Activated CD4-positive, alpha-beta T cell treated with anti-CD3 and anti-CD28 coated beads, Interleukin-2, amount 10 ng/mL, durations not matched to agents 7 days and 5 days (primary cell): ENCODE results near the gene AHNAK2. TPM values are rescaled to one million over a fixed set of nuclear protein-coding genes. Genes with fewer than 3 reads are reported as not detected.
A peak's percentile ranks its signal among the peaks of the same experiment; 100 is the strongest.

Source experiments
- CTCF ChIA-PET: fragments of 350-600 bp; sonication (Branson Sonifier 250); formaldehyde crosslinking; loops from one replicate; lab custom pipeline; 2021; ENCODE audit warnings: antibody characterized with exemption; lab: Charles Lee
- POLR2A ChIA-PET: fragments of 350-600 bp; sonication (Branson Sonifier 250); formaldehyde crosslinking; loops from one replicate; lab custom pipeline; 2021; ENCODE audit warnings: antibody characterized with exemption; lab: Charles Lee
- DNase-seq: peaks from one replicate; pipeline ENCODE4 v3.0.0-alpha.2; 2020
- H3K27ac Mint-ChIP-seq: one replicate; pipeline ENCODE4 v1.8.0; 2021; ENCODE audit warnings: mild to moderate bottlenecking, moderate library complexity, mixed read lengths
- H3K27me3 Mint-ChIP-seq: one replicate; pipeline ENCODE4 v1.8.0; 2021; ENCODE audit warnings: mixed read lengths
- H3K36me3 Mint-ChIP-seq: one replicate; pipeline ENCODE4 v1.8.0; 2021; ENCODE audit warnings: low read depth, mixed read lengths
- H3K4me1 Mint-ChIP-seq: one replicate; pipeline ENCODE4 v1.8.0; 2021; ENCODE audit warnings: mixed read lengths
- H3K4me3 Mint-ChIP-seq: one replicate; pipeline ENCODE4 v1.8.0; 2021; ENCODE audit warnings: mild to moderate bottlenecking, moderate library complexity, mixed read lengths
- H3K9me3 Mint-ChIP-seq: one replicate; pipeline ENCODE4 v1.8.0; 2021; ENCODE audit warnings: mixed read lengths
- total RNA-seq, 2 experiments: library from RNA; stranded (reverse); gene quantifications; one replicate each; pipeline ENCODE4 v1.2.3, GENCODE V29; 2021

Gene AHNAK2
- total RNA-seq, 2 experiments from 2014 or later, result not detected

DNA sequence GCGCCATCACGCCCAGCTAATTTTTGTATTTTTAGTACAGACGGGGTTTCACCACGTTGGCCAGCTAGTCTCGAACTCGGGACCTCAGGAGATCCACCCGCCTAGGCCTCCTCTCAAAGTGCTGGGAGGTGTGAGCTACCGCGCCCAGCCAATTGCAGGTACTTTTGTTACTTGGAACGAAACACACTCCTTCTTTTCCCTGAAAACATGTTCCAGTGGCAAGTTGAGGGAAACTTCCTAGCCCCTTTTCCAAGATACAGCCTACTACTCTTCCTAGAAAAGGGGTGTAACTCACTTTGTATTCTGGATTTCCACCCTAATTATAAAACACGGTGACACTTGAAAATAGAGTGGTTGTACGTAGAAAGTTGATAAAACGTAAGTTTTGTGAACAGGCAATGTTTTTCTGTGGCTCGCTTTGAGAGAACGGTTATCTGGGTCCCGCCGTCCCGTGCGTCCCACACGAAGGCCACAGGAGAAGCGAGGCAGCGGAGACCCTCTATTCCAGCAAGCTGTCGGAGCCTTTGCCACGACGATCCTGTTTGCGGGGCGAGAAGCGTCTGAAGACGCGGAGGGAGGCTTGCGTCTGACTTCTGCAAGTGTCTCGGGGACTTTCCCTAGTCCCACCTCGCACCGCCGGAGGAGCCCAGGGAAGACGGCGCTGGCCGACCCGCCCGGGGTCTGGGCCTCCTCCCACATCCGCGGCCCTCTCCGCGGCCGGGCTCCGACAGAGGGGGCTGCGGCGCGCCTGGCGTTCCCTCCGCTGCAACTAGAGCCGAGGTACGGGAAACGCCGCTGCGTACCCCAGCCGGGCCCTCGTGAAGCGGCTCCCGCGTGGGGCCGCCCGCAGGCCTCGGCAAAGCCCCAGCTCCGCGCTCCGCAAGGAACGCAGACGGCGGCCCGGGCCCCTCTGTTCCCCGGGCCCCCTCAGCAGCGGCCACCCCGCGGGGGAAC, 42.0 kb upstream of the AHNAK2 start:
- Mint-ChIP-seq H3K36me3 (peaks cover 43% of the 10 kb centered on the region), H3K27me3 (no peaks in the 10 kb centered on the region), H3K27ac (peak overlapping the region; percentile 94), H3K9me3 (no peaks in the 10 kb centered on the region), H3K4me3 (peak overlapping the region; percentile 94), H3K4me1 (peaks cover 71% of the 10 kb centered on the region)
- CTCF ChIA-PET, result interaction anchor here (0.9 to 4.5 kb wide), 6 partner anchors 9 to 35 kb away, joined by 3 to 26 read pairs (median 4); partner anchors contain the start of gene CLBA1
- peak; percentile 57 for DNase-seq
- POLR2A ChIA-PET, result interaction anchor here (0.6 kb wide), 1 partner anchor 230 kb away, joined by 3 read pairs; no protein-coding TSS in a partner anchor

DNA sequence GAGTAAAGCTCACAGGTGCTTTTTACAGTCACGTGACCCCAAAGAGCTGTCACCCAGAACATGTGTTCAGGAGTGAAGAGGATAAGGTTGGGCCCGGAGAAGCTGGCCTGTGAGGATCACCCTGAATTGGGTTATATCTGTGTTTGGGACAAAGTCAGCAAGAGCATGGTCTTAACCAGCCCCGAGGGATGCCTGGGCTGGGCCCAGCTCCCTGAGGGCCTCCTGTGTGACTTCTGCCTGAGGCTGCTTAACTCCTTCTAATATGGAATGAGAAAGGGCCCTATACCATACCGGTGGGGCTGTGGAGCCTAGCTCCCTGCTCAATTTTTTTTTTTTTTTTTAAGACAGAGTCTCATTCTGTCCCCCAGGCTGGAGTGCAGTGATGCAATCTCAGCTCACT, 40.2 kb upstream of the AHNAK2 start:
- no peak for DNase-seq
- no peak overlapping the region for H3K27ac Mint-ChIP-seq
- peak overlapping the region; percentile 94 for H3K4me3 Mint-ChIP-seq
- H3K4me1 Mint-ChIP-seq, result peaks cover 75% of the 10 kb centered on the region
- no peaks in the 10 kb centered on the region for H3K9me3 Mint-ChIP-seq
- POLR2A ChIA-PET, result no interaction called here
- H3K27me3 Mint-ChIP-seq, result no peaks in the 10 kb centered on the region
- CTCF ChIA-PET, result interaction anchor here (1.0 to 4.5 kb wide), 4 partner anchors 9 to 270 kb away, joined by 3 to 26 read pairs (median 12); no protein-coding TSS in a partner anchor
- H3K36me3 Mint-ChIP-seq, result peaks cover 45% of the 10 kb centered on the region

DNA sequence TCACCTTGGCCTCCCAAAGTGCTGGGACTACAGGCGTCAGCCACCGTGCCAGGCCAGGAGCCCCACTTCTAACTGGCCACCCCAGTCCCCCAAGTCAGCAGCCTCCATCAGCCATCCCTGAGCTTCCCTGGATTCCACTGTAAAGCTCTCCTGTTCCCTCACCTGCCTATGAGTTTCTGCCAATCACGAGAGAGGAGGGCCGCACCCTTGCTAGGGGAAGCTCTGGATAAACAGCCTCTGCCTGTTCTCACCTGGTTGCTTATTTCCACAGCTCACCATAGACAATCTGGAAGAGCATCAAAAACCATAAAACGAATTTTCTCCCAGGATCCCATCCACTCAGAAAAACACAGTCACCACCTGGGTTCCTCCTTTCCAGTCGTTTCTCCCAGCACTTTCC, 37.7 kb upstream of the AHNAK2 start:
- no peak overlapping the region for H3K4me3 Mint-ChIP-seq
- no peak for DNase-seq
- CTCF ChIA-PET, result interaction anchor here (1.2 to 2.6 kb wide), 5 partner anchors 10 to 75 kb away, joined by 4 to 10 read pairs (median 4); no protein-coding TSS in a partner anchor
- H3K27me3 Mint-ChIP-seq, result no peaks in the 10 kb centered on the region
- peaks cover 66% of the 10 kb centered on the region for H3K4me1 Mint-ChIP-seq
- POLR2A ChIA-PET, result interaction anchor here (0.6 kb wide), 2 partner anchors 23 to 30 kb away, joined by 3 to 4 read pairs; partner anchors contain the start of gene CLBA1
- H3K36me3 Mint-ChIP-seq, result peaks cover 52% of the 10 kb centered on the region
- H3K9me3 Mint-ChIP-seq, result no peaks in the 10 kb centered on the region
- H3K27ac Mint-ChIP-seq, result peak overlapping the region; percentile 74

DNA sequence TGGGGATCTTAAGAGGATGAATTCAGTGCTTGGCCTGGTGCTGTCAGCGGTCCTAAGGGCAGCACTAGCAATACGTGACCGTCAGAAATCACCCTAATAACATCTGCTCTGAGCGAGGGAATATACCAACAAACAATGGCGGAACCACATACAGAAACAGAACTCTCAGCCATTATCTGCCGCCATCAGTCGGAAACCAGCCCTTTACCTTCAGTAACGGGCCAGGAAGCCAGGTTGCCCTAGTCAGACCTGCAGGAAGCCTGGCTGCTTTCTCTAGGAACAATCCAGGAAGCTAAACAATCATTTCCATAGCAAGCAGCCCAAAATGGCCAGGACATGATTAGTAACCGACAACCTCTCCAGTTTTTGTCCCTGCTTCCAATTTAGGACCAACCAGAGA, 37.1 kb upstream of the AHNAK2 start:
- Mint-ChIP-seq H3K4me3 (peak overlapping the region; percentile 4), H3K9me3 (no peaks in the 10 kb centered on the region), H3K27me3 (no peaks in the 10 kb centered on the region), H3K4me1 (peaks cover 66% of the 10 kb centered on the region), H3K27ac (peak overlapping the region; percentile 74), H3K36me3 (peaks cover 56% of the 10 kb centered on the region)
- DNase-seq, result no peak
- ChIA-PET POLR2A (interaction anchor here (0.6 kb wide), 1 partner anchor 29 kb away, joined by 4 read pairs; the partner anchor contains the start of gene CLBA1), CTCF (interaction anchor here (1.5 to 2.6 kb wide), 4 partner anchors 19 to 75 kb away, joined by 4 to 10 read pairs (median 4); no protein-coding TSS in a partner anchor)

DNA sequence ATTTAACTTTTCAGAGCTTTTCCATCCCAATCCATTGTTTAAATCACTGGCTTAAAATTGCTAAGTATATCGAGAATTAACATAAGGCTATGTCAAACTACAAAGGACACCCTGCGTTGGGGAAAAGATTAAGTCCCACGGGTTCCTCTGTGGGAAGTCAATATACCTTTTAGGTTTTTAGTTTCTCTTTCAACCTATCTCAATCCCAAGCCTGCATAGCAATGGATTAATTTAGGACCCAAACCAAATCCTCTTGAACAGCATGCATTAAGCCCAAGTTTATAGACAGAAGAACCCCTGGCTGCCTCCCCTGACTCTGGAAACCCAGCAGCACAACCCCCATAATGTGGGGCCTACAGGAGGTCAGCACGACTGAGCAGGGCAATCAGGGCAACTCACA, 36.5 kb upstream of the AHNAK2 start:
- DNase-seq, result no peak
- Mint-ChIP-seq H3K27me3 (no peaks in the 10 kb centered on the region), H3K4me1 (peaks cover 65% of the 10 kb centered on the region), H3K27ac (peak overlapping the region; percentile 74), H3K4me3 (no peak overlapping the region), H3K36me3 (peaks cover 56% of the 10 kb centered on the region), H3K9me3 (no peaks in the 10 kb centered on the region)
- ChIA-PET POLR2A (no interaction called here), CTCF (interaction anchor here (1.2 to 1.9 kb wide), 2 partner anchors 15 to 21 kb away, joined by 3 to 5 read pairs; no protein-coding TSS in a partner anchor)

DNA sequence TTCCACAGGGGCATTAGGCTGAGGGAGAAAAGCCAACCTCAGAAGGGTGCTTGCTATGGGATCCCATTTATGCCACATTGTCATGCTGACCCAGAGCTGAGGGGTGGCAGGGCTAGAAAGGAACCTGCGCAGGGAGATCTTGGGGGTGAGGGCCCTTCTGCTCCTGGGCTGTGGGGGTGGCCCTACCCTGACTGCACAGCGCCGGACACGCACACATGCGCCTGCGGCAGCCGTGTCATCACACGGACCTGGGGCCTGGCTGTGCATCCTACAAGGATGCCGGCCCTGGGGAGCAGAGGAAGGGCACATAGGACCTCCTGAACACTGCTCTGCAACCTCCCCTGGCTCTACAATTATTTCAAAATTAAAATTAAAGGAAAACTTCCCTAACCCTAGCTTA, 35.9 kb upstream of the AHNAK2 start:
- no peaks in the 10 kb centered on the region for H3K9me3 Mint-ChIP-seq
- H3K4me3 Mint-ChIP-seq, result no peak overlapping the region
- DNase-seq, result no peak
- no peaks in the 10 kb centered on the region for H3K27me3 Mint-ChIP-seq
- POLR2A ChIA-PET, result no interaction called here
- peak overlapping the region; percentile 74 for H3K27ac Mint-ChIP-seq
- H3K4me1 Mint-ChIP-seq, result peaks cover 60% of the 10 kb centered on the region
- peaks cover 54% of the 10 kb centered on the region for H3K36me3 Mint-ChIP-seq
- CTCF ChIA-PET, result interaction anchor here (1.2 to 1.9 kb wide), 2 partner anchors 14 to 20 kb away, joined by 3 to 5 read pairs; no protein-coding TSS in a partner anchor

DNA sequence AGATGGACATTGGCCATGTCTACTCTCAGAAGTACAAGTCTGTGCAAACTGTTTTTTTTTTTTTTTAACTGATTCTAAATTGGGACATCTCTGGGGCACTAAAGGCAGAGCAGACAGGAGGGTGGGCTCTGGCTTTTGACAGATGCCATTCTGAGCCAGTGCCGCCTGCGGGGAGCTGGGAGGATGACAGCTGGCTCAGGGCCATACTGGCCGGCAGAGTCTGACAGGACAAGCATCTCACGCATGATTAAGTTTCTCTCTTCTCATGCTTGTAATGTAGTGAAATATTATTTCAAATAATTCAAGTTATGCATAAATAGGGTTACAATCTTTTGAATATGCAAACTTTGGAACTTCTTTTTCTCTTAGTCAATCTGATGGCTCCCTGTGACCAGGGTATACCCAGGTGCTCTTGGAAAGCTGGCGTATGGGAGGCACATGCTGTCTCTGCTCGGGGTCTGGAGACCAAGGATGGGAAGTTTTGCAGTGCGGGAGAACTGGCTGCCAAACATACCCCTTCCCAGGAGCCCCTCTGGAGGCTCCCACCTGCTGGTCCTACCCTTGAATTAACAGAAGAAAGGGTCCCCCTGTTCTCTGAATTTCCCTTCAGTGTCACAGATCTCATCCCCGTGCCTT, 35.1 kb upstream of the AHNAK2 start:
- ChIA-PET CTCF (interaction anchor here (0.7 to 1.2 kb wide), 2 partner anchors 13 to 24 kb away, joined by 3 read pairs; no protein-coding TSS in a partner anchor), POLR2A (no interaction called here)
- Mint-ChIP-seq H3K27me3 (no peaks in the 10 kb centered on the region), H3K4me1 (peaks cover 53% of the 10 kb centered on the region), H3K9me3 (no peaks in the 10 kb centered on the region), H3K36me3 (peaks cover 51% of the 10 kb centered on the region), H3K4me3 (no peak overlapping the region), H3K27ac (no peak overlapping the region)
- no peak for DNase-seq

DNA sequence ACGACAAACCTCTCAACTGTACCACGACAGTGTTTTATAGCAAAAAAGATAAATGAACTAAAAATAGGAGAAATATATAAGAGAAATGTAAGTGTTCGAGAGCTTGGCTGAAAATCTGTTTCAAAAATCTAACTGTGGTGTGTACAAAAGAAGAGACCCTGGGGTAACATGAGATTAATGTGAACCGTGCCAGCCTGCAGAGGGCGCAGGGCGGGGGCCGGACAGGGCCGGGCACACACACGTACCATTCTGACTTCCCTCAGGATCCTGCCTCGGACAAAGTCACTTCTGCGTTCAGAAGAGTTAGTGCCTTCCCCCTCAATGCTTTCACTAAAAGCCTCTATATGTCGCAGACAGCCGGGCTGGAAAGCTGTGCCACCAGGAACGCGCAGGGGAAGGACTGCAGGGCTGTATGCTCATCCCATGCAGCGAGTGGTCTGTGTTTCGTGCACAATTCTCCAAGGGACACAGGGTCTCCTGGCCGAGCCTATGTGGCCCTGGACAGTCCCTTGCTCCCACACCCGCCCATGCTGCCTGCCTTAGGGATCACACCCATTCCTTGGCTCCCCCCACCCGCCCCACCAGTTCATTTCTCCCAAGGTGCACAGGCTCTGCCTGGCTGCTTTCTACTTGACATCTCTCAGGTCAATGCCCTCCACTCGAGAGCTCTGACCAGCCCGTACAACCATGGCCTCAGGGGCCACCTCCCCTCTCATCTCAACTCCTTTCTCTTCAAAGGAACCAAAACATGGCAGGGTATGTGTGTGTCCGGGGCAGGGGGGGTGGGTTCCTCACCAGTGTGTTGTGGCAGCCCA, 34.2 kb upstream of the AHNAK2 start:
- Mint-ChIP-seq H3K27me3 (no peaks in the 10 kb centered on the region), H3K36me3 (peaks cover 51% of the 10 kb centered on the region), H3K4me1 (peaks cover 46% of the 10 kb centered on the region), H3K9me3 (no peaks in the 10 kb centered on the region), H3K27ac (peak overlapping the region; percentile 19), H3K4me3 (no peak overlapping the region)
- DNase-seq, result no peak
- ChIA-PET CTCF (interaction anchor here (1.0 to 1.7 kb wide), 3 partner anchors 10 to 49 kb away, joined by 3 to 7 read pairs (median 3); no protein-coding TSS in a partner anchor), POLR2A (no interaction called here)

DNA sequence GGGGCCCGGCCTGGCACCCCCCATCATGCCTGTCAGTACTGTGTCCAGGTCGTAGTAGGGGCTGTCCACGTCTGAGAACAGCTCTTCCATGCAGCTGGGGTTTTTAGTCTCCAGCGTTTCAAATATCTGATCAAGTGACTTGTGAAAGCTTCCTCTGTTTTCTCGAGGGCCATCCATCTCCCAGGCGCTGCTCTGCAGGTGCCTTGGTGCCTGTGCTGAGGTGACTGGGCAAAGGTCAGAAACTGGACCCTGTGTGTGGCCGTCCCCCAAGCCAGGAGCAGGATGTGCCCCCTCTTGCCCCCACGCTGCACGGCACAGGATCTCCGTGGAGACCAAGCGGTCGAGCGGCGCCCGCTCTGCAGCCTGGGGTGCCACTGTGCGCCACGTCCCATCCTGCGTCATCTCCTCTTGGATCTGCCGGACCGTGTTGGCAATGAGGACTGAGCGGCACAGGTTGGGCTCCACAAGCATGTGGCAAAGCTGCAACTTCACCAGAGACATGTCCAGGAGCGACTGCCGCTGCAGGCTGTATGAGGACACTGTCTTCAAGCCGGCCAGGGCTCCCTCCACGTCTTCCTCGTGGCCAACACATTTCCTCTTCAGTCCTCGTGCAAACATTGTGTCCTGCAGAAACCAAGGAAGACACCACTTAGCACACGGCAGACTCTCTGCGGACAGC, 33.3 kb upstream of the AHNAK2 start:
- H3K4me1 Mint-ChIP-seq, result peaks cover 37% of the 10 kb centered on the region
- no peaks in the 10 kb centered on the region for H3K27me3 Mint-ChIP-seq
- no peak for DNase-seq
- ChIA-PET POLR2A (no interaction called here), CTCF (interaction anchor here (1.0 to 1.7 kb wide), 4 partner anchors 9 to 49 kb away, joined by 3 to 7 read pairs (median 4); partner anchors contain the start of gene CDCA4)
- no peak overlapping the region for H3K4me3 Mint-ChIP-seq
- no peaks in the 10 kb centered on the region for H3K9me3 Mint-ChIP-seq
- H3K27ac Mint-ChIP-seq, result no peak overlapping the region
- peaks cover 51% of the 10 kb centered on the region for H3K36me3 Mint-ChIP-seq

DNA sequence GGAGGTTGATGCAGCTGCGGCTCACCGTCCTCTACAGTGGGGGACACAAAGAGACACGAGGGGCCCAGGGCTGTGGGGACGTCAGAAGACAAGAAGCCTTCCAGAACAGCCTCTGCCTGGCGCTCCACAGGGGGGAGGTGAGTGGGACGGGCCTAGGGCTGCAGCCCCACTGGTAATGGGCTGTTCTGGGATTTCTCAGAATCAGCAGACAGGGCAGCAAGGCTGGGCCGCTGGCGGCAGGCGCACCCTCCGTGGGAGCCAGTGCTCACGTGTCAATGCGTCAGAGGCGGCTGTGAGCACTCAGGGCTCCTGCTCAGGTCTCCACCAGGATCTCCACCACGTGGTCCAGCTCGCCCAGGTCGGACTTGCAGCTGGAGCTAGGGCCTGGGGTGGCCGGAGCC, 32.7 kb upstream of the AHNAK2 start:
- no peak overlapping the region for H3K27ac Mint-ChIP-seq
- no peaks in the 10 kb centered on the region for H3K27me3 Mint-ChIP-seq
- no peaks in the 10 kb centered on the region for H3K9me3 Mint-ChIP-seq
- peaks cover 47% of the 10 kb centered on the region for H3K36me3 Mint-ChIP-seq
- ChIA-PET POLR2A (no interaction called here), CTCF (interaction anchor here (1.0 to 1.4 kb wide), 2 partner anchors 10 to 50 kb away, joined by 3 to 4 read pairs; partner anchors contain the start of gene CDCA4)
- no peak for DNase-seq
- no peak overlapping the region for H3K4me3 Mint-ChIP-seq
- H3K4me1 Mint-ChIP-seq, result peaks cover 32% of the 10 kb centered on the region

DNA sequence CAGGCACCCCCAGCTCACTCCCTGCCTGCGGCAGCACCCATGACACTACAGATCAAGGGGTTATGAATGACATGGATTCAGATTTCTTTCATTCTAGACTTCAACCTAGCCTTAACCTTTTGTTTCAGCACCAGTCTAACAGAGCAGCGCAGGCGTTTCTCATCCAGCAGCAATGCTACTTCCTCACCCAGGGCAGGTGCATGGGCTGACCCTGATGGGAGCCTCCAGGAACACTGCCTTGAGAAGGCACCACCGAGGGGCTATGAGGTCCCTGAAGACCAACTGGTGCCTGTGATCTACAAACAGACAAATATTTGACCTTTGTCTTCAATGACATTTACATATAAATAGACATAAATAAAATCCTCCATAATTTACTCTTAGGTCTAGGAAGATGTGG, 31.9 kb upstream of the AHNAK2 start:
- DNase-seq, result no peak
- peaks cover 41% of the 10 kb centered on the region for H3K36me3 Mint-ChIP-seq
- no peak overlapping the region for H3K4me3 Mint-ChIP-seq
- ChIA-PET POLR2A (no interaction called here), CTCF (no interaction called here)
- H3K4me1 Mint-ChIP-seq, result peaks cover 24% of the 10 kb centered on the region
- H3K9me3 Mint-ChIP-seq, result no peaks in the 10 kb centered on the region
- no peaks in the 10 kb centered on the region for H3K27me3 Mint-ChIP-seq
- H3K27ac Mint-ChIP-seq, result peak overlapping the region; percentile 46
